Activated T-helper 17 cell treated with anti-CD3 and anti-CD28 coated beads, Interleukin-2, amount 50 U/mL, for 72 hours (primary cell): ENCODE data around the gene FLYWCH2. TPM values are rescaled to one million over a fixed set of nuclear protein-coding genes. Genes with fewer than 3 reads are reported as not detected.

Source experiments
- ATAC-seq: fragments of 150-1000 bp; cut with Tn5 transposase; replicated peaks from 2 replicates; pipeline ENCODE4 v1.10.0; 2021; ENCODE audit warnings: mild to moderate bottlenecking, moderate library complexity
- H3K27ac Mint-ChIP-seq: one replicate; pipeline ENCODE4 v1.8.0; 2022; ENCODE audit warnings: mixed read lengths
- H3K27me3 Mint-ChIP-seq: one replicate; pipeline ENCODE4 v1.8.0; 2022; ENCODE audit warnings: mixed read lengths
- H3K36me3 Mint-ChIP-seq: one replicate; pipeline ENCODE4 v1.8.0; 2022; ENCODE audit warnings: low read depth, mild to moderate bottlenecking, mixed read lengths
- H3K4me1 Mint-ChIP-seq: one replicate; pipeline ENCODE4 v1.8.0; 2022; ENCODE audit warnings: mixed read lengths
- H3K4me3 Mint-ChIP-seq: one replicate; pipeline ENCODE4 v1.8.0; 2022; ENCODE audit warnings: mild to moderate bottlenecking, mixed read lengths
- H3K9me3 Mint-ChIP-seq: one replicate; pipeline ENCODE4 v1.8.0; 2022; ENCODE audit warnings: mixed read lengths
- total RNA-seq, 2 donors: library from RNA; stranded (reverse); gene quantifications; one replicate each; pipeline ENCODE4 v1.2.3, GENCODE V29; 2022

The FLYWCH2 gene
- total RNA-seq, 2 donors from 2014 or later, result 13.5 to 14.6 TPM

DNA sequence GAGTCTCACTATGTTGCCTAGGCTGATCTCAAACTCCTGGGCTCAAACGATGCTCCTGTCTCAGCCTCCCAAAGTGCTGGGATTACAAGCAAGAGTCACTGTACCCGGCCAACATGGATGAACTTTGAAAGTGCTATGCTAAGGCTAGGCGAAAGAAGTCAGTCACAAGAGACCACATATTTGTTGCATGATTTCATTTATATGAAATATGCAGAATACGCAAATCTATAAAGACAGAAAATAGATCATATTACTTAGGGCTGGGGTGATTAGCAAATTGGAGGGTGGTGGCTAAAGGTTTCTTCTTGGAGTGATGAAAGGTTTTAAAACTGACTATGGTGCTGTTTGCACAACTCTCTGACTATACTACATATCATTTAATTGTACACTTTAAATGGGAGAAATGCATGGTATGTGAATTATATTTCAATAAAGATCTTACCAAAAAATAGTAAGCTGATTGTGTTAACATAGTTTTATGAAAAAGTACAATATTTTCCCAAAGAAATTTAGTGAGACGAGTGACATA, 27.5 kb downstream of the FLYWCH2 start:
- no peak for ATAC-seq
- Mint-ChIP-seq H3K9me3 (no peaks in the 10 kb centered on the region), H3K27me3 (no peaks in the 10 kb centered on the region), H3K4me3 (peak overlapping the region; percentile 87), H3K4me1 (peaks cover 25% of the 10 kb centered on the region), H3K27ac (no peak overlapping the region), H3K36me3 (peaks cover 27% of the 10 kb centered on the region)

DNA sequence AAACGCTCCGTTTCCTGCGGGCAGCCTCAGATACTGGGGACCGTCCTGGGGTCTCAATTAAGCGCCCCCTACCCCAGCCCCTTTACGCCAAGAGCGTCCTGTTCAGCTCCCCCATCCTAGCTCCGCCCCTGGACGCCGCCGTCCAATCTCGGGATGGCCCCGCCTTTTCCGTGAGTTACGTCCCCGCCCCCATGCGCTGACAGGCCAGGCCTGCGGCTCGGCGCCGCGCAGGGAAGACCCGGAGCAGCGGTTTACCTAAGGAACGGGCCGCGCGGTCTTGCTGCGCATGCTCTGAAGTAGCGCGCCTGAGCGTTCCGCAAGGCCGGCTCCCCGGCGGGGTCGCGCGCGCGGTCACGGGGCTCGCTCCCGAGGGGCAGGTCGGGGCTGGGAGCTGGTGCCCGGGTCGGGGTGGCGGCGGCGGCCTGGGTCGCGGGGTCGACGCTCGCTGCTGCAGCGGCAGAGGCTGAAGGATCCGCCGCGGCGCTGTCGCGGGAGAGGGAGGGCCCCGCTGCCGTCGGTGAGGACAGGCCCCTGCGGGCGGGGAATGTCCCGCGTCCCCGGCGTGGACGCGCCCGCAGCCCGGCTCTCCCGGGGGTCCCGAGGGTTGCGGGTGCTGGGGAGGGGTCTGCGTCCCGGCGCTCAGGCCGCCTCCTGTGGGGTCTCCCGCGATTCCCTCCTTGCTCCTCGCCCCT, 28.8 kb downstream of the FLYWCH2 start, which contains the start of gene FLYWCH1:
TSS of gene FLYWCH1 (plus strand) at position 294 of the 692 bp plus-strand sequence. CDS start 17,755 bp downstream, outside the sequence.
- Mint-ChIP-seq H3K27ac (peak within 1 kb of the TSS; percentile 85), H3K9me3 (no peaks in the 10 kb centered on the region), H3K4me3 (peak within 1 kb of the TSS; percentile 87), H3K4me1 (peaks cover 14% of the 10 kb centered on the region), H3K36me3 (peaks cover 37% of the 10 kb centered on the region), H3K27me3 (no peaks in the 10 kb centered on the region)
- ATAC-seq, result peak; percentile 96

DNA sequence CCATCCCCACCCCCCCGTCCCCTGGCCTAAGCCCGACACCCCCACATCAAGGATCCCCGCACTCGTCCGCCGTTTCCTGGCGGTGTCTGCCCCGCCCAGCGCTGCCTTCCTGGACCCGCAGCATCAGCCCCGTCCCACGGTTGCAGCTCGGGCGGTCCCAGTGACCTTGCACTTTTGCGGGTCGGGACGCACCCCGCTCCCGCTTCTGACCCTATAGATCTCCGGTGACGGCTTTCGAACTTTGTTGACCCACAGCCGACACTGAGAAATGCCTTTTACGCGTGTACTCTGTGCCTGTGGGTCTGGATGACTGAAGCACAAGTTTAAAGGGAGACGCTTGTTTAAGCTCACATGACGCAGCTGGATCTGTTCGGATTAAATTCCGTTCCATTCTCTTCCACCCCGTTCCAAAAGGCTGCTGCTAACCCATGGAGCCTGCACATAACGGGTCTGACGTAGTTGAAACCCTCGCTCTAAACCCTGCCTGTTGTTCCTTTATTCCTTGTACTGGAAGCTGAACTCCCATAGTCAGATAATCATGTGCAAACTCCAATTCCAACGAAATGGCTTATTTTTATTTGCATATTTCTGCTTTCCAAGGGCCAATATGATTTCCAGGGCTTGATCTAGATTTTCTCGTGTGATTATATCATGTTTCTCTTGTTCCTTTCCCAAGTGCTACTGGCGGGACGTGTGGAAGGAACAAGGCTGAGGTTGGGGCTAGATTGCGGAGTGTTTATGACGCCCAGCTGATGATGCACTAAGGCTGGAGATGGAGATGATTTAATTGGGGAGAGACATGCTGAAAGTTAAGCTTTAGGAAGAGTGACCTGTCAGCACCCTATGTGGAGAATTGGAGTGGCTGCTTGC, 29.6 kb downstream of the FLYWCH2 start:
- H3K4me3 Mint-ChIP-seq, result peak overlapping the region; percentile 87
- no peaks in the 10 kb centered on the region for H3K9me3 Mint-ChIP-seq

DNA sequence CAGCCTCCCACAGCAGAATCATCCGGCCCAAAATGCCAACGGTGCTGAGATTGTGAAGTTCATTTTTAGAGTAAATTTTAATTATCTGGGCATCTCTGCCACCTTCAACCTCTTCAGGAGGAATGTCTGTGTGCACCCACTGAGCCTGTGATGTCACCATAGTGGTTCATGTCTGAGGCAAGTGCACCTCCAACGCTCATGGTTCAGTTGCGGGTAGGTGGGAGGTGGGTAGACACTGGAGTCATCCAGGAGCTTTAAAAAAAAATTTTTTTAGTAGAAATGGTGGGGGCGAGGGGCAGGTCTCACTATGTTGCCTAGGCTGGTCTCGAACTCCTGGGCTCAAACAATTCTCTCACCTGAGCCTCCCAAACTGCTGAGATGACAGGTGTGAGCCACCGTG, 30.6 kb downstream of the FLYWCH2 start:
- H3K36me3 Mint-ChIP-seq, result peaks cover 52% of the 10 kb centered on the region
- H3K4me3 Mint-ChIP-seq, result peak overlapping the region; percentile 87
- peak overlapping the region; percentile 58 for H3K27ac Mint-ChIP-seq

More for the DNA sequence above, 29.6 kb downstream of the FLYWCH2 start:
- Mint-ChIP-seq H3K36me3 (peaks cover 41% of the 10 kb centered on the region), H3K4me1 (peaks cover 14% of the 10 kb centered on the region), H3K27ac (peak overlapping the region; percentile 58), H3K27me3 (no peaks in the 10 kb centered on the region)
- ATAC-seq, result peak; percentile 42

DNA sequence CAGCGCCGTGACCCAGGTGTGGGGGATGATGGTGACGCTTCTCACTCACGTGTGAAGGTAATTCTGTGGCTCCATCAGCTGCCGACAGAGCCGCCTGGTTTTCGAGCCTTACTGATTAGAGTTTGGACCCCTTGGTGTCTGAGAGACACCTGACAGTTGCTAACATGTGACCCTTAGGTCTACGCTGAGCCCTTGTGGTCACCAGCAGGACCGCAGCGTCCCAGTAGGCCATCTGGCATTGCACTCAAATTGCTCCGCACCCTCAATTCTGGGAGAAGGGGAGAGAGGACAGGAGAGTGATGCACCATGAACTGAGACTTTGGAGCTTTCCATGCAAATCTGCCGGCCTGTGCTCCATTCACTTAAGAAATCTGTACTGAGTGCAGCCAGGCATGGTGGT, 31.2 kb downstream of the FLYWCH2 start:
- Mint-ChIP-seq H3K27ac (no peak overlapping the region), H3K36me3 (peaks cover 58% of the 10 kb centered on the region), H3K4me3 (peak overlapping the region; percentile 87), H3K27me3 (no peaks in the 10 kb centered on the region), H3K4me1 (peaks cover 14% of the 10 kb centered on the region), H3K9me3 (no peaks in the 10 kb centered on the region)
- ATAC-seq, result no peak

More for the DNA sequence above, 30.6 kb downstream of the FLYWCH2 start:
- Mint-ChIP-seq H3K27me3 (no peaks in the 10 kb centered on the region), H3K9me3 (no peaks in the 10 kb centered on the region), H3K4me1 (peaks cover 14% of the 10 kb centered on the region)
- no peak for ATAC-seq

DNA sequence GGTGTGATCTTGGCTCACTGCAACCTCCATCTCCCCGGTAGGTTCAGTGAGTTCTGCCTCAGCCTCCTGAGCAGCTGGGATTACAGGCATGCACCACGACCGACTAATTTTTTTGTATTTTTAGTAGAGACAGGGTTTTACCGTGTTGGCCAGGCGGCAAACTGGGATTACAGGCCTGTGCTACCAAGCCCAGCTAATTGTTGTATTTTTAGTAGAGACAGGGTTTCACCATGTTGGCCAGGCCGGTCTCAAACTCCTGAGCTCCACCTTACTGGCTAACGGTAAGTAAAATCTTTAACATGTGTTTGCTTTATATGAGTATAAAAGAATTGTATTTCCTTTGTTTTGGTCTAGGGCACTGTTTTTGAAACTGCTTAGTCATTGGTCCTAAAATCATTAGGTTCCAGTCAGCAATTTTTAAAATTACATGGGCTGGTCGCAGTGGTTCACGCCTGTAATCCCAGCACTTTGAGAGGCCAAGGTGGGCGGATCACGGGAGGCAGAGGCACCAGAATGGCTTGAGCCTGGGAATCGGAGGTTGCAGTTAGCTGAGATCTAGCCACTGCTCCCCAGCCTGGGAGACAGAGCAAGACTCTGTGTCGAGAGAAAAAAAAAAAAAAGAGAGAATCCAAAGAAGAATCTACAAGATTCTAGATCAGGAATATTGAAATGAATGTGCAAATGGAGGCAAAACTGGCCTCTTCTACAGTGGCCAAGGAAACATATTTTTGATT, 32.3 kb downstream of the FLYWCH2 start:
- Mint-ChIP-seq H3K4me1 (peaks cover 19% of the 10 kb centered on the region), H3K27ac (peak overlapping the region; percentile 77), H3K36me3 (peaks cover 66% of the 10 kb centered on the region), H3K9me3 (no peaks in the 10 kb centered on the region), H3K4me3 (peak overlapping the region; percentile 57), H3K27me3 (no peaks in the 10 kb centered on the region)
- no peak for ATAC-seq

DNA sequence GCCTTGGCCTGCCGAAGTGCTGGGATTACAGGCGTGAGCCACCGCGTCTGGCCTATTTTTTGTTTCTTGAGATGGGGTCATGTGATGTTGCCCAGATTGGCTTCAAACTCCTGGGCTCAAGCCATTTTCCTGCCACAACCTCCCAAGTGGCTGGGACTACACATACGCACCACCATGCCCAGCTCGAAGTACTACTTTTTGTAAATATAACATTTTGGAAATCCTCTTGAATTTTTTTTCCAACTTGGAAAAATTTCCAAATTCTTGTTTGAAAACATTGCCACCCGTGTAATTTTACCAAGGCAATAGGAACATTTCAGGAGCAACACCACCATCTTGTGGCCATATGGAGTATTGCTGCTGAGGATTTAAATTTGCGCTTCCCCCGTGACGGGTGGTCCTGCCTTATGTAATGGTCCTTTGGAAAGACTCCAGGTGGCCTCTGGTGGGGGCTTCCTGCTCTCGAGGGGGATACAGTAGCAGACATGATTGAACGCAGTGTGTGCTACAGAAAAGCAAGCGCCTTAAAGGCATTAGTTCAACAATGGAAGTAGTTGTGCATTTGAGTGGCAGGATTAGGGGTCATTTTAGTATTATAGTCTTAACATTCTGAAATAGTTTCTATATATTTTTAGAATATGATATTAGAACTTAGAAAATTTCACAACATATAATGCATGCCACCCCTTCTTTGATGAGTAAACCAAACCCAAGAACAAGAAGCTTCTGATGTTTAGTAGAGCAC, 36.7 kb downstream of the FLYWCH2 start:
- H3K4me1 Mint-ChIP-seq, result peaks cover 4% of the 10 kb centered on the region

DNA sequence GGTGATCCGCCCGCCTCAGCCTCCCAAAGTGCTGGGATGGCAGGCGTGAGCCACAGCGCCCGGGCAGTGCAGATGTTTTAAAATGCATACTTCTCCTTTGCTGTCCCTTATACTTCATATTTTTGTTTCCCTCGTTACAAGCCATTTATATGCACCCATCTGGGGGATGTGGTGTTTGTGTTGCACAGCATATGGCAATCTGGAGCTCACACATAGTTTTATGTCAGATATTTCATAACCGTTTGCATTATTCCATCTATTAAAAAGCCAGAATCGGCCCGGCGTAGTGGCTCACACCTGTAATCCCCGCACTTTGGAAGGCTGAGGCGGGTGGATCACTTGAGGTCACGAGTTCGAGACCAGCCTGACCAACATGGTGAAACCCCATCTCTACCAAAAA, 40.5 kb downstream of the FLYWCH2 start:
- H3K27ac Mint-ChIP-seq, result no peak overlapping the region
- peaks cover 18% of the 10 kb centered on the region for H3K4me1 Mint-ChIP-seq
- H3K9me3 Mint-ChIP-seq, result no peaks in the 10 kb centered on the region
- no peaks in the 10 kb centered on the region for H3K27me3 Mint-ChIP-seq
- peaks cover 36% of the 10 kb centered on the region for H3K36me3 Mint-ChIP-seq
- no peak overlapping the region for H3K4me3 Mint-ChIP-seq
- no peak for ATAC-seq

More for the DNA sequence above, 36.7 kb downstream of the FLYWCH2 start:
- Mint-ChIP-seq H3K27me3 (no peaks in the 10 kb centered on the region), H3K4me3 (no peak overlapping the region), H3K27ac (peak overlapping the region; percentile 10), H3K36me3 (peaks cover 65% of the 10 kb centered on the region), H3K9me3 (no peaks in the 10 kb centered on the region)
- peak; percentile 51 for ATAC-seq

DNA sequence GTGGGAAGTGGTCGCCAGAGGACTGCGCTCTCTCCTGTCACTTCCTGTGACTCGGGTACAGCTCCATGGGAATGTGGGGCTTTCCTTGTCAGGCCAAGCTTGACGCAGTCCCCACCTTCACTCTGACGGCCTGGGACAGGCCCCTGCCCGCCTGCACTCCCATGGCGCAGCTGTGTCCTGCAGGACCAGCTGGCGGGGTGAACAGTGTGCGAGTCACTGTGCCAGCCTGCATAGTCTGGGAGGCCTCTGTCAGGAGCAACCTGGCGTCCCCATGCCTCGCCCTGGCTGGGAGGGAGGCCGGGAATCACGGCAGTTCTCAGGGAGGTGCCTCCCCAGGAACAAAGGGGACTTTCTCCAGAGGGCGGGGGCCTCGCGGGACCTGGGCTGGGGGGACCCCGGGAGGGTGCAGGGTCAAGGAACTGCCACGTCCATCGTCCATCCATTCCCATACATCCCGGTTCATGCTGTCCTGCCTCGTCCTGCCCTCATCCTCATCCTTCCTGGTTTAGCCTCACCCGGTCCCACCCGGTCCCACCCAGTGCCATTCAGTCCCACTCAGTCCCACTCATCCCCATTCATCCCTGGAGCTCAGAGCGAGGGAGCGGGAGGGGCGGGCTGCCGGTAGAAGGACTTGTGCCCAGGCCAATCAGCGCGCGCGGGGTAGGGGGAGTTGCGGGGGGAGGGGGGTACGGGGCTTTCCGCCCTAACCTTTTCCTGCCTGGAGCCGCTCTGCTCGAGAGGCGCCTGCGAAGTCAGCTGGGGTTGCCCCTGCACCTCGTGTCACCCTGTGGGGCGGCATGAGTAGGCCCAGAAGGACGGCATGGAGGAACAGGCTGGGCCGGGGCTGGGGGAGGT, 42.1 kb downstream of the FLYWCH2 start:
- Mint-ChIP-seq H3K36me3 (peaks cover 21% of the 10 kb centered on the region), H3K27ac (no peak overlapping the region), H3K4me3 (no peak overlapping the region), H3K27me3 (no peaks in the 10 kb centered on the region), H3K4me1 (peaks cover 14% of the 10 kb centered on the region), H3K9me3 (no peaks in the 10 kb centered on the region)
- no peak for ATAC-seq

DNA sequence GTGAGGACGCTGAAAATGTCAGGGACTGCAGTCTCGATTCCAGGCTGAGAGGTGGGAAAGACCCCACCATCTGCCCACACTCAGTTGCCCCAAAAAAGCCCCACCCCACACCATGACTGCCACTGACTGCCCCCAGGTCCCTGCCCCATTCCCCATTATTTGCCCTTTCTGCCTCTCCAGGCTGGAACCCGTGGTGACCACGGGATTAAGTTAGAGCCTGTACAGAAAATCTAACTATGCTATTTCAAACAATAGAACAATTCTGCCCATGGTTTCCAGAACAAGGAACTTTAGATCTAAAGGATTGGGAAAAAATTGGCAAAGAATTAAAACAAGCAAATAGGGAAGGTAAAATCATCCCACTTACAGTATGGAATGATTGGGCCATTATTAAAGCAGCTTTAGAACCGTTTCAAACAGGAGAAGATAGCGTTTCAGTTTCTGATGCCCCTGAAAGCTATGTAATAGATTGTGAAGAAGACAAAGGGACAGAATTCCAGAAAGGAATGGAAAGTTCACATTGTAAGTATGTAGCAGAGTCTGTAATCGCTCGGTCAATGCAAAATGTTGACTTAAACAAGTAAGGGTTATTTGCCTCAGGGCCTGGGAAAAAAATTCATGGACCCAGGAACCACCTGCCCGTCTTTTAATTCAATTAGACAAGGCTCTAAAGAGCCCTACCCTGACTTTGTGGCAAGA, 43.1 kb downstream of the FLYWCH2 start:
- Mint-ChIP-seq H3K4me3 (peak overlapping the region; percentile 2), H3K36me3 (peaks cover 18% of the 10 kb centered on the region), H3K27me3 (no peaks in the 10 kb centered on the region), H3K9me3 (no peaks in the 10 kb centered on the region), H3K4me1 (peaks cover 14% of the 10 kb centered on the region), H3K27ac (peak overlapping the region; percentile 39)
- no peak for ATAC-seq

DNA sequence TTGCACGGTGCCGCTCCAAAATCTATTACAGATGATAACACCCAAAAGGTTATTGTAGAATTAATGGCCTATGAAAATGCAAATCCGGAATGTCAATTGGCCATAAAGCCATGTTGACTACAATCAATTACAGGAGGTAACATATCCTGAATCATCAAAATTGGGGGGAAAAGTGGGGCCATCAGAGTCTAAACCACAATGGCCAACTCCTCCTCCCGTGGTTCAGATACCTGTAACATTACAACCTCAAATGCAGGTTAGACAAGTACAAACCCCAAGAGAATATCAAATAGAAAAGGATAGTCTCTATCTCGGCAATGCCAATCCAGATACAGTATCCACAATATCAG, 43.6 kb downstream of the FLYWCH2 start:
- peak overlapping the region; percentile 2 for H3K4me3 Mint-ChIP-seq
- H3K27me3 Mint-ChIP-seq, result no peaks in the 10 kb centered on the region
- H3K9me3 Mint-ChIP-seq, result no peaks in the 10 kb centered on the region
- ATAC-seq, result no peak
- H3K27ac Mint-ChIP-seq, result peak overlapping the region; percentile 39
- H3K4me1 Mint-ChIP-seq, result peaks cover 14% of the 10 kb centered on the region
- peaks cover 19% of the 10 kb centered on the region for H3K36me3 Mint-ChIP-seq

DNA sequence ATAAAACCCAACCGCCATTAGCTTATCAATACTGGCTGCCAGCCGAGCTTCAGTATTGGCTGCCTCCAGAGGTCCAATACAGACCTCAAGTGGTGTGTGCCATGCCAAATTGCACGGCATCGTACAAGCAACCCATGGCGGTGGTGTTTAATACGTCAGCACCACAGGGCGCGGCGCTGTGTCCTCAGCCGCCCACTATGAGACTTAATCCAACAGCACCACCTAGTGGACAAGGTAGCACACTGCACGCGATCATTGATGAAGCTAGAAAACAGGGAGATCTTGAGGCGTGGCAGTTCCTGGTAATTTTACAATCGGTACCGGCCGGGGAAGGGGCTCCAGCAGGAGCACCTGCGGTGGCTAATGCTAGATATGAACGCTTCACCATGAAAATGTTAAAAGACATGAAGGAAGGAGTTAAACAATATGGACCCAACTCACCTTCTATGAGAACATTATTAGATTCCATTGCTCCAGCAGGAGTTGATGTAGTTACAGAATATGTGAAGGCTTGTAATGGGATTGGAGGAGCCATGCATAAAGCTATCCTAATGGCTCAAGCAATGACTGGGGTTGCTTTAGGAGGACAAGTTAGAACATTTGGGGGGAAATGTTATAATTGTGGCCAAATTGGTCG, 44.1 kb downstream of the FLYWCH2 start:
- peak; percentile 99 for ATAC-seq
- peak overlapping the region; percentile 6 for H3K27ac Mint-ChIP-seq
- H3K4me1 Mint-ChIP-seq, result peaks cover 14% of the 10 kb centered on the region
- H3K9me3 Mint-ChIP-seq, result no peaks in the 10 kb centered on the region
- peak overlapping the region; percentile 2 for H3K4me3 Mint-ChIP-seq
- H3K36me3 Mint-ChIP-seq, result peaks cover 18% of the 10 kb centered on the region
- no peaks in the 10 kb centered on the region for H3K27me3 Mint-ChIP-seq
